Endodermal cell (in vitro differentiated cells): ENCODE data around the gene PDE4C. TPM values are rescaled to one million over a fixed set of nuclear protein-coding genes. Genes with fewer than 3 reads are reported as not detected.

ENCODE experiments used
- DNase-seq: peaks from one replicate; pipeline ENCODE4 v3.0.0-alpha.2; 2017
- H3K27ac ChIP-seq: 2 replicates; pipeline ENCODE4 v1.5.1; 2013; ENCODE audit warnings: mild to moderate bottlenecking, low read depth, low read length, moderate library complexity
- H3K27me3 ChIP-seq: 2 replicates; pipeline ENCODE4 v1.6.1; 2013; ENCODE audit warnings: mild to moderate bottlenecking, low read length, moderate library complexity; ENCODE audit not compliant: insufficient read depth, control insufficient read depth, poor library complexity, severe bottlenecking
- H3K36me3 ChIP-seq: 2 replicates; pipeline ENCODE4 v1.7.0; 2013; ENCODE audit warnings: mild to moderate bottlenecking, low read length, moderate library complexity; ENCODE audit not compliant: control insufficient read depth, insufficient read depth
- H3K4me1 ChIP-seq: one replicate; pipeline ENCODE4 v1.7.0; 2013; ENCODE audit warnings: low read length; ENCODE audit not compliant: control insufficient read depth, insufficient read depth
- H3K4me3 ChIP-seq: 2 replicates; pipeline ENCODE4 v1.5.1; 2013; ENCODE audit warnings: mild to moderate bottlenecking, low read length, moderate library complexity
- H3K9ac ChIP-seq: 2 replicates; pipeline ENCODE4 v1.6.1; 2013; ENCODE audit warnings: mild to moderate bottlenecking, low read length, moderate library complexity; ENCODE audit not compliant: poor library complexity, severe bottlenecking; ENCODE audit errors: extremely low read depth
- H3K9me3 ChIP-seq: 2 replicates; pipeline ENCODE4 v1.6.1; 2013; ENCODE audit warnings: mild to moderate bottlenecking, low read length, moderate library complexity; ENCODE audit not compliant: control insufficient read depth
- H3K27ac Mint-ChIP-seq: 2 replicates; pipeline ENCODE4 v1.8.0; 2020; ENCODE audit warnings: mixed read lengths
- H3K27me3 Mint-ChIP-seq: 2 replicates; pipeline ENCODE4 v1.8.0; 2021; ENCODE audit warnings: mild to moderate bottlenecking, mixed read lengths; ENCODE audit not compliant: insufficient read depth
- H3K36me3 Mint-ChIP-seq: 2 replicates; pipeline ENCODE4 v1.8.0; 2020; ENCODE audit warnings: low read depth, mixed read lengths
- H3K4me1 Mint-ChIP-seq: 2 replicates; pipeline ENCODE4 v1.8.0; 2020; ENCODE audit warnings: mixed read lengths
- H3K4me3 Mint-ChIP-seq: 2 replicates; pipeline ENCODE4 v1.8.0; 2020; ENCODE audit warnings: mild to moderate bottlenecking, moderate library complexity, mixed read lengths
- H3K9me3 Mint-ChIP-seq: 2 replicates; pipeline ENCODE4 v1.8.0; 2020; ENCODE audit warnings: mild to moderate bottlenecking, mixed read lengths
- CTCF ChIP-seq: fragments of 200-600 bp; sonication (generic); conservative IDR thresholded peaks from 2 replicates; pipeline ENCODE4 v1.5.0; 2021; ENCODE audit warnings: antibody characterized with exemption, mild to moderate bottlenecking
- WGBS, 2 experiments: methylation state at CpG; one replicate each; pipeline versions ENCODE4 v1.1.5 to v1.1.7; 2013; ENCODE audit warnings: missing lambda C conversion rate in 2 of 2, mixed read lengths in 1 of 2; ENCODE audit not compliant: insufficient coverage in 1 of 2, insufficient read length in 1 of 2; 5-methylcytosine and 5-hydroxymethylcytosine counted together
- total RNA-seq, 2 donors: library from RNA; stranded (reverse); fragmentation: NEBNext Ultra II Directional in 1 of 2; extraction: Animal tissue kit (Norgen Biotek cat#: 25700) in 1 of 2; gene quantifications; 2 replicates in 1 of 2; 3 replicates in 1 of 2; pipeline ENCODE4 v1.2.1, GENCODE V29; 2021

Gene PDE4C
- total RNA-seq, 2 donors from 2014 or later, result 1.1 to 2.4 TPM

- H3K27ac ChIP-seq, result no peak overlapping the region
- Mint-ChIP-seq H3K27ac (no peak overlapping the region), H3K36me3 (peaks cover 14% of the 10 kb centered on the region), H3K9me3 (no peaks in the 10 kb centered on the region), H3K4me3 (peak overlapping the region; percentile 32), H3K27me3 (peaks cover 13% of the 10 kb centered on the region), H3K4me1 (peaks cover 6% of the 10 kb centered on the region)
- H3K27me3 ChIP-seq, result peaks cover 5% of the 10 kb centered on the region
- TF ChIP-seq CTCF, result no peak
- H3K4me3 ChIP-seq, result no peak overlapping the region
- no peak for DNase-seq
- no peaks in the 10 kb centered on the region for H3K9me3 ChIP-seq
- 92 to 95% methylated on average over 24 of the region's 24 CpGs for WGBS, 2 experiments
- no peaks in the 10 kb centered on the region for H3K36me3 ChIP-seq
- no peak overlapping the region for H3K9ac ChIP-seq
- H3K4me1 ChIP-seq, result no peaks in the 10 kb centered on the region
Observed at GRCh38 chr19:18202397-18202777, 23.9 kb downstream of the PDE4C start.

- no peak for DNase-seq
- Mint-ChIP-seq H3K27ac (no peak overlapping the region), H3K4me1 (peaks cover 7% of the 10 kb centered on the region), H3K36me3 (peaks cover 22% of the 10 kb centered on the region), H3K27me3 (peaks cover 10% of the 10 kb centered on the region), H3K4me3 (no peak overlapping the region), H3K9me3 (no peaks in the 10 kb centered on the region)
- no peak overlapping the region for H3K4me3 ChIP-seq
- TF ChIP-seq CTCF, result no peak
- 97% methylated on average over 6 of the region's 6 CpGs; no CpG with 5 or more reads in 1 of the 2 experiments for WGBS, 2 experiments
- H3K9me3 ChIP-seq, result no peaks in the 10 kb centered on the region
- H3K4me1 ChIP-seq, result no peaks in the 10 kb centered on the region
- no peak overlapping the region for H3K27ac ChIP-seq
- H3K36me3 ChIP-seq, result peaks cover 8% of the 10 kb centered on the region
- H3K27me3 ChIP-seq, result peaks cover 4% of the 10 kb centered on the region
- H3K9ac ChIP-seq, result no peak overlapping the region
Observed at GRCh38 chr19:18198374-18198773, 27.9 kb downstream of the PDE4C start.

GRCh38 chr19:18197941-18198340 is 28.3 kb downstream of the PDE4C start:
- WGBS, 2 experiments, result 71 to 82% methylated on average over 3 to 6 of the region's 6 CpGs
- Histone ChIP-seq H3K4me3 (no peak overlapping the region), H3K9me3 (no peaks in the 10 kb centered on the region), H3K27me3 (no peaks in the 10 kb centered on the region), H3K27ac (no peak overlapping the region), H3K9ac (no peak overlapping the region), H3K4me1 (no peaks in the 10 kb centered on the region), H3K36me3 (peaks cover 8% of the 10 kb centered on the region)
- Mint-ChIP-seq H3K9me3 (no peaks in the 10 kb centered on the region), H3K36me3 (peaks cover 22% of the 10 kb centered on the region), H3K4me1 (peaks cover 5% of the 10 kb centered on the region), H3K4me3 (no peak overlapping the region), H3K27me3 (peaks cover 6% of the 10 kb centered on the region), H3K27ac (no peak overlapping the region)
- no peak for TF ChIP-seq CTCF
- DNase-seq, result no peak
